Uterus (tissue), 2 donors: ENCODE results near the gene PUM1.

Experiments
- POLR2A ChIP-seq, 2 donors: fragments of 450-650 bp; IDR thresholded peaks; one replicate each; pipeline ENCODE4 v1.6.1; 2016; ENCODE audit warnings: antibody characterized with exemption in 2 of 2, mild to moderate bottlenecking in 1 of 2, moderate library complexity in 1 of 2
- TF ChIP-seq, protein P1 (sequence below), 4 experiments: fragments of 200-600 bp in 2 of 4; fragments of 450-650 bp in 2 of 4; sonication (generic) in 2 of 4; IDR thresholded peaks; one replicate each; pipeline ENCODE4 v1.5.1; 2016 to 2019; ENCODE audit warnings: antibody characterized with exemption in 4 of 4, mild to moderate bottlenecking in 2 of 4, moderate library complexity in 1 of 4

DNA sequence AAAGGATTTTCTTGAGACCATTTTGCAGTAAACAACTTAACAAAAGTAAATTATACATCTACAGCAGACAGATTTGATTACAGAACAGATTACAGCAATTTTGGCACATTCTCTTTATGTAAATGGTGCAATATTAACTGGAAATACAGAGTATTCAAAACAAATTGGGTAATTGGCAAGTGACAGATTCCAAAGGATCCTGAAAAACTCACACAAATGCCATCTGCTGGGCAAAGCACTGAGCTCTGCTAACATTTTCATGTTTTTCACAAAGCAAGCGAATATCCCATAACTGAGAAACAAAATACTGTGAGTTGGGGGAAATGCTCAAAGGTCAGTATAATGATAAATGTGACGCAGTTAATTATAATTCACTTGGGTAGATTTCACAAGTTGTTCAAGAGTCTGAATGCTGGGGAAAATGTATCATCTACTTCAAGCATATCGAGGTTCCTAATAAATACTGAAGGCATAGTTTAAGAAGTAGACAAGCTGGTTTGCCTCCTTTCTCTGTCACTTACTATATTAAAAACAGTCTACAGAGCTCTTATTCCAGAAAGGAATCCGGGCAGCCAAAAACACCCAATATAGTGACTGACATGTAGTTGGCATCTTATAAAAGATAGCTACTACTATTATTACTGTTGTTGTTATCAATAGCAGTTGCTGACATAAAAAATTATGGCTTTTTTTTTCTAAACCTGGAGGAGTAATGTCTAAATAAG, 81.2 kb downstream of the PUM1 start:
- TF ChIP-seq, protein P1, sequence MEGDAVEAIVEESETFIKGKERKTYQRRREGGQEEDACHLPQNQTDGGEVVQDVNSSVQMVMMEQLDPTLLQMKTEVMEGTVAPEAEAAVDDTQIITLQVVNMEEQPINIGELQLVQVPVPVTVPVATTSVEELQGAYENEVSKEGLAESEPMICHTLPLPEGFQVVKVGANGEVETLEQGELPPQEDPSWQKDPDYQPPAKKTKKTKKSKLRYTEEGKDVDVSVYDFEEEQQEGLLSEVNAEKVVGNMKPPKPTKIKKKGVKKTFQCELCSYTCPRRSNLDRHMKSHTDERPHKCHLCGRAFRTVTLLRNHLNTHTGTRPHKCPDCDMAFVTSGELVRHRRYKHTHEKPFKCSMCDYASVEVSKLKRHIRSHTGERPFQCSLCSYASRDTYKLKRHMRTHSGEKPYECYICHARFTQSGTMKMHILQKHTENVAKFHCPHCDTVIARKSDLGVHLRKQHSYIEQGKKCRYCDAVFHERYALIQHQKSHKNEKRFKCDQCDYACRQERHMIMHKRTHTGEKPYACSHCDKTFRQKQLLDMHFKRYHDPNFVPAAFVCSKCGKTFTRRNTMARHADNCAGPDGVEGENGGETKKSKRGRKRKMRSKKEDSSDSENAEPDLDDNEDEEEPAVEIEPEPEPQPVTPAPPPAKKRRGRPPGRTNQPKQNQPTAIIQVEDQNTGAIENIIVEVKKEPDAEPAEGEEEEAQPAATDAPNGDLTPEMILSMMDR (IDR thresholded peaks at IDR 0.05): no peak
- no peak for TF ChIP-seq POLR2A (IDR thresholded peaks at IDR 0.05)
